ENCODE results near the gene RAPSN.

DNA sequence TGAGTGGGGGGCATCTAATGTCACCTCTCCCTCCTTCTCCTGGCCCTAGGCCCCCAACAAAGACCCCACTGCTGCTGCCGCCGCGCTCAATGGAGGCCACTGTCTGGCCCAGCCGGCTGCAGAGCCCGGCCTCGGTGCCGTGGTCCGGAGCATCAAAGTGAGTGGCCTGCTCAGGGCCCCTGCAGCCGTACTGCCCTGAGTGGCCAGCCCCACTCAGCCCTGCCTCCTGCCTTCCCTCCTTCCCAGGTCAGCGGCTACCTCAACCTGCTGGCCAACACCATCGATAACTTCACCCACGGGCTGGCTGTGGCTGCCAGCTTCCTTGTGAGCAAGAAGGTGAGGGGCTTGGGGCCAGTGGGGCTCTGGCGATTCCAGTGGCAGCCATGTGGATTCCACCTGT lies 35.6 kb downstream of the RAPSN start:
- TF ChIP-seq POLR2A (IDR thresholded peaks at IDR 0.05): no peak
- TF ChIP-seq, protein P1, sequence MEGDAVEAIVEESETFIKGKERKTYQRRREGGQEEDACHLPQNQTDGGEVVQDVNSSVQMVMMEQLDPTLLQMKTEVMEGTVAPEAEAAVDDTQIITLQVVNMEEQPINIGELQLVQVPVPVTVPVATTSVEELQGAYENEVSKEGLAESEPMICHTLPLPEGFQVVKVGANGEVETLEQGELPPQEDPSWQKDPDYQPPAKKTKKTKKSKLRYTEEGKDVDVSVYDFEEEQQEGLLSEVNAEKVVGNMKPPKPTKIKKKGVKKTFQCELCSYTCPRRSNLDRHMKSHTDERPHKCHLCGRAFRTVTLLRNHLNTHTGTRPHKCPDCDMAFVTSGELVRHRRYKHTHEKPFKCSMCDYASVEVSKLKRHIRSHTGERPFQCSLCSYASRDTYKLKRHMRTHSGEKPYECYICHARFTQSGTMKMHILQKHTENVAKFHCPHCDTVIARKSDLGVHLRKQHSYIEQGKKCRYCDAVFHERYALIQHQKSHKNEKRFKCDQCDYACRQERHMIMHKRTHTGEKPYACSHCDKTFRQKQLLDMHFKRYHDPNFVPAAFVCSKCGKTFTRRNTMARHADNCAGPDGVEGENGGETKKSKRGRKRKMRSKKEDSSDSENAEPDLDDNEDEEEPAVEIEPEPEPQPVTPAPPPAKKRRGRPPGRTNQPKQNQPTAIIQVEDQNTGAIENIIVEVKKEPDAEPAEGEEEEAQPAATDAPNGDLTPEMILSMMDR (IDR thresholded peaks at IDR 0.05): no peak

Data from right lobe of liver (tissue), 4 donors.